Measurements from ENCODE around the gene RSRC2.
"Not testable (repeated sequence)": the region's sequence is repeated elsewhere in the genome, so short reads cannot be mapped to it uniquely, and the experiment has no call there.

Gene RSRC2

DNA sequence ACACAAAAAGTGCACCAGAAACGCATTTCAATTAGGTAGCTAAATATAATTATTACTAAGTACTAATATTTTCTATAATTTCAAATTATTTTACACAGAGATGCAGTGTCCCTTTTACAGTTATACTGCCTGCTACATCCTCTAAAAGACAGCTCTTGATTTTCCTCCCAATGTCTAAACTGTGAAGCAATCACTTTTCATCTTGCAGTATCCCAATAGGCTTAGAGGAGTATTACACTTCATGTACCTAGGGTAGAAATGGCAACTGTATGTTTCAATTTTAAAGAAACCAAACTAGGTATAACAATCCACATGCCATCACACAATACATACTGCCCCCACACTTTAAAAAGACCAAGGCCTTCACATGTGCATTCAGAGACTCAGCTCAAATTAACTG, 7.3 kb downstream of the RSRC2 start:
- Histone ChIP-seq H3K27me3 (ENCODE audit: control insufficient read depth in 2 of 2, insufficient read depth in 2 of 2, low read length in 2 of 2) (no peaks in the 10 kb centered on the region), H3K36me3 (ENCODE audit: control insufficient read depth in 2 of 2, insufficient read depth in 2 of 2, low read length in 2 of 2) (peaks cover 71 to 77% of the 10 kb centered on the region in 2 donors), H3K4me3 (ENCODE audit: low read length in 2 of 2) (no peak overlapping the region), H3K27ac (ENCODE audit: low read depth in 2 of 2, low read length in 2 of 2) (no peak overlapping the region), H3K9me3 (ENCODE audit: control insufficient read depth in 2 of 2, low read length in 2 of 2) (no peaks in the 10 kb centered on the region), H3K9ac (ENCODE audit: low read depth in 1 of 2, low read length in 2 of 2) (no peak overlapping the region), H3K4me1 (ENCODE audit: control insufficient read depth in 2 of 2, insufficient read depth in 2 of 2, low read length in 2 of 2) (peaks cover 11 to 16% of the 10 kb centered on the region in 2 donors)

DNA sequence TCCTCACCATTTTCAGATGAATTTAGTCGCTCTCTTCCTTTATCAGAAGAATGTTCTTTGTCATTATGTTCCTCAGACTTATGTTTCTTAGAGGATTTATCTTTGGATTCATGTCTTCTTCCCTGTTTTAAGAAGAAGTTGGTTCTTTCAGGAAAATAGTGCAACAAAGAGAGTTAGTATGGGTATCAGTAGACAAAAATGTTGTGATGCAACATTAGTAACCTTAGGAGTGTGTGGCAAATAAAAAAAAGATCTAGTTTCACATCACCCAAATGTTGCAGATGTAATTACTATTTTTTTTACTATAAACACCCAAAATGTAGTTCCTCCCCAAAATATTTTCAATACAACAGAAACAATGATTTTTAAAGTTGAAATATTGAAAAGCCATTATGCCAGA, 7.8 kb downstream of the RSRC2 start:
- no peak overlapping the region for H3K9ac ChIP-seq (ENCODE audit: low read depth in 1 of 2, low read length in 2 of 2)
- H3K27ac ChIP-seq (ENCODE audit: low read depth in 2 of 2, low read length in 2 of 2) = no peak overlapping the region
- no peaks in the 10 kb centered on the region for H3K27me3 ChIP-seq (ENCODE audit: control insufficient read depth in 2 of 2, insufficient read depth in 2 of 2, low read length in 2 of 2)
- no peak overlapping the region for H3K4me3 ChIP-seq (ENCODE audit: low read length in 2 of 2)
- H3K9me3 ChIP-seq (ENCODE audit: control insufficient read depth in 2 of 2, low read length in 2 of 2) = no peaks in the 10 kb centered on the region
- peaks cover 73 to 79% of the 10 kb centered on the region in 2 donors for H3K36me3 ChIP-seq (ENCODE audit: control insufficient read depth in 2 of 2, insufficient read depth in 2 of 2, low read length in 2 of 2)
- H3K4me1 ChIP-seq (ENCODE audit: control insufficient read depth in 2 of 2, insufficient read depth in 2 of 2, low read length in 2 of 2) = peaks cover 10 to 11% of the 10 kb centered on the region in 2 donors

DNA sequence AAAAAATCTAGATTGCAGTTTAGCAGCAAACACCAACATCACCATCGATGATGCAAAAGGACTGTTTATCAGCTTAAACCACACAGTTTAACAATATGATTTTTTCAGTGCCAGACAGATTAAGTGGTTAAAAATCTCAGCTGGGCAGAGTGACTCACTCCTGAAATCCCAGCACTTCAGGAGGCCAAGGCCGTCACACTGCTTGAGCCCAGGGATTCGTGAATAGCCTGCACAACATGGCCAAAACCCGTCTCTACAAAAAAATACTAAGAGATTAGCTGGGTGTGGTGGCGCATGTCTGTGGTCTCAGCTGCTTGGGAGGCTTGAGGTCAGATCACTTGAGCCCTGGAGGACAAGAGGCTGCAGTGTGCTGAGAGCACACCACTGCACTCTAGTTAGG, 8.9 kb downstream of the RSRC2 start:
- H3K4me1 ChIP-seq (ENCODE audit: control insufficient read depth in 2 of 2, insufficient read depth in 2 of 2, low read length in 2 of 2) = peaks cover under 1 to 2% of the 10 kb centered on the region in 2 donors
- no peaks in the 10 kb centered on the region for H3K9me3 ChIP-seq (ENCODE audit: control insufficient read depth in 2 of 2, low read length in 2 of 2)
- H3K27me3 ChIP-seq (ENCODE audit: control insufficient read depth in 2 of 2, insufficient read depth in 2 of 2, low read length in 2 of 2) = no peaks in the 10 kb centered on the region
- H3K4me3 ChIP-seq (ENCODE audit: low read length in 2 of 2) = no peak overlapping the region
- no peak overlapping the region for H3K27ac ChIP-seq (ENCODE audit: low read depth in 2 of 2, low read length in 2 of 2)
- H3K9ac ChIP-seq (ENCODE audit: low read depth in 1 of 2, low read length in 2 of 2) = no peak overlapping the region
- H3K36me3 ChIP-seq (ENCODE audit: control insufficient read depth in 2 of 2, insufficient read depth in 2 of 2, low read length in 2 of 2) = peaks cover 80 to 81% of the 10 kb centered on the region in 2 donors

DNA sequence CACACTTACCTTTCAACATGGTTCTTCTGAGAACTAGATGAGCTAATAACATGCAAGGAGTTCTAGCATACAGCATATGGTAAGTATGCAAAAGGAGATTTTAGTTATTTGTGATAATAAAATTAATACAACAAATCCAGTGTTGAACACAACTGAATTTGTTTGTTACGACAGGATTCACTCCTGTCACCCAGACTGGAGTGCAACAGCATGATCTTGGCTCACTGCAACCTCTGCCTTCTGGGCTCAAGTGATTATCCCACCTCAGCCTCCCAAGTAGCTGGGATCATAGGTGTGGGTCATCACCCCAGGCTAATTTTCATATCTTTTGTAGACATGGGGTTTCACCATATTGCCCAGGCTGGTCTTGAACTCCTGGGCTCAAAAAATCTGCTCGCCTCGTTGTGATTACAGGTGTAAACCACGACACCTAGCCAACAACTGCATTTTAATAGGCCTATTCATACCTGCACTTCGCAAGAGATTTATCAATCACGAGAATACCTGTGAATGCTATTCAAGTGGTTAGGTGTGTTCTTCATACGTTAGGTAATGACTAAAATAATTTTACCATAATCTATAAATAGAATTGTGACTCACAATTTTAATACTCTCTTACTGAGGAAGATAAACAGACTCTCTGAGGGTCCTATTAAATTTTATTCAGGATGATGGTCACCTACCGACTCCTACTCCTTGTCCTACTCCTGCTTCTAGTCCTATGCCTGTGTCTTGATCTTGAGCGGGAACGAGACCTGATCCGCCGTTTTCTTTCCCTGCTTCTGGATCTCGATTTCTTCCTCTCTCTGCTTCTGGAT, 10.0 kb downstream of the RSRC2 start:
- no peaks in the 10 kb centered on the region for H3K27me3 ChIP-seq (ENCODE audit: control insufficient read depth in 2 of 2, insufficient read depth in 2 of 2, low read length in 2 of 2)
- no peak overlapping the region for H3K4me3 ChIP-seq (ENCODE audit: low read length in 2 of 2)
- H3K27ac ChIP-seq (ENCODE audit: low read depth in 2 of 2, low read length in 2 of 2) = no peak overlapping the region
- H3K9me3 ChIP-seq (ENCODE audit: control insufficient read depth in 2 of 2, low read length in 2 of 2) = no peaks in the 10 kb centered on the region
- no peaks in the 10 kb centered on the region for H3K4me1 ChIP-seq (ENCODE audit: control insufficient read depth in 2 of 2, insufficient read depth in 2 of 2, low read length in 2 of 2)
- H3K9ac ChIP-seq (ENCODE audit: low read depth in 1 of 2, low read length in 2 of 2) = no peak overlapping the region
- peaks cover 83 to 89% of the 10 kb centered on the region in 2 donors for H3K36me3 ChIP-seq (ENCODE audit: control insufficient read depth in 2 of 2, insufficient read depth in 2 of 2, low read length in 2 of 2)

DNA sequence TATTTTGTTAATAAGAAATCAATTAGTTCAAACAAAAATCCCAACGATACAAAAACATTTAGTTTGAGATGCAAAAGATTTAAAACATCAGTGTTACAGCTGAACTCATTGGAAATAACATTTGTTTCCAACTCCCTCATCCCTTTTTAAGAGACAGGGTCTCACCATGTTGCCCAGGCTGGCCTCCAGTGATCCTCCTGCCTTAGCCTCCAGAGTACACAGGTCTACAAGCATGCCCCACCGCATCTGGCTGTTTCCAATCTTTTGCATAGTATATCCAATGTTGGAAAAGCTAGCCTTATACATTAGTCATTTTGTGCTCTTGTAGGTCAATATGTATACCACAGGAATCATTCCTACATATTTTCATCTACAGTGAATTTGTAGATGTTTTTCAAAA, 11.5 kb downstream of the RSRC2 start:
- Histone ChIP-seq H3K36me3 (ENCODE audit: control insufficient read depth in 2 of 2, insufficient read depth in 2 of 2, low read length in 2 of 2) (peaks cover 82 to 88% of the 10 kb centered on the region in 2 donors), H3K4me1 (ENCODE audit: control insufficient read depth in 2 of 2, insufficient read depth in 2 of 2, low read length in 2 of 2) (no peaks in the 10 kb centered on the region), H3K9me3 (ENCODE audit: control insufficient read depth in 2 of 2, low read length in 2 of 2) (no peaks in the 10 kb centered on the region), H3K9ac (ENCODE audit: low read depth in 1 of 2, low read length in 2 of 2) (no peak overlapping the region), H3K4me3 (ENCODE audit: low read length in 2 of 2) (no peak overlapping the region), H3K27ac (ENCODE audit: low read depth in 2 of 2, low read length in 2 of 2) (no peak overlapping the region), H3K27me3 (ENCODE audit: control insufficient read depth in 2 of 2, insufficient read depth in 2 of 2, low read length in 2 of 2) (no peaks in the 10 kb centered on the region)

DNA sequence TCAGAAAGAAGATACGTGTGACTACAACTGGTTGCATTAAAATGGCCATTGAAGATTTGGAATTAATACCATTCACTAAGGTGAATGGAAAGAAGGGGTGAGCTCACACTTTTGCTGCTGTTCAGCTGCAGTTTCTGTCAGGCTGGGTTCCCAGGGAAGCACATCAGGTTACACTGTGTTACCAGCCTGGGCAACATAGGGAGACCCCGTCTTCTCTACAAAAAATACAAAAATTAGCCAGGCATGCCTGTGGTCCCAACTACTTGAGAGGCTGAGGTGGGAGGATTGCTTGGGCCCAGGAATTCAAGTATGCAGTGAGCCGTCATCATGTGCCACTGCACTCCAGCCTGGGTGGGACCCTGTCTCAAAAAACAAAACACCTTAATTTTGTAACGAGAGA, 13.1 kb downstream of the RSRC2 start:
- Histone ChIP-seq H3K9me3 (ENCODE audit: control insufficient read depth in 2 of 2, low read length in 2 of 2) (no peaks in the 10 kb centered on the region), H3K4me1 (ENCODE audit: control insufficient read depth in 2 of 2, insufficient read depth in 2 of 2, low read length in 2 of 2) (no peaks in the 10 kb centered on the region), H3K27ac (ENCODE audit: low read depth in 2 of 2, low read length in 2 of 2) (no peak overlapping the region), H3K4me3 (ENCODE audit: low read length in 2 of 2) (no peak overlapping the region), H3K36me3 (ENCODE audit: control insufficient read depth in 2 of 2, insufficient read depth in 2 of 2, low read length in 2 of 2) (peaks cover 77 to 89% of the 10 kb centered on the region in 2 donors), H3K9ac (ENCODE audit: low read depth in 1 of 2, low read length in 2 of 2) (no peak overlapping the region), H3K27me3 (ENCODE audit: control insufficient read depth in 2 of 2, insufficient read depth in 2 of 2, low read length in 2 of 2) (no peaks in the 10 kb centered on the region)

DNA sequence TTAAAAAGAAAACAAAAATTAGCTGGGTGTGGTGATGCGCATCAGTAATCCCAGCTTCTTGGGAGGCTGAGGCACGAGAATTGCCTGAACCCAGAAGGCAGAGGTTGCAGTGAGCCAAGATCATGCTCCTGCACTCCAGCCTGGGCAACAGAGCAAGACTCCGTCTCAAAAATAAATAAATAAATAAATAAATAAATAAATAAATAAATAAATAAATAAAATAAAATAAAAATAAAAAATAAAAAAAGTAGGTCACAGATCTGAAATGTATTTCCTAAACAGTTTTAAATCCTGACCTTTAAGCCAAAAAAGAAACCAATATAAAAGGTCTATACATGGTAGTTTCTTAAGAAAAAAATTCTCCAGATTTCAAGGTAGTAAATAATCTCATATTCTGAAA, 13.7 kb downstream of the RSRC2 start:
- H3K9ac ChIP-seq (ENCODE audit: low read depth in 1 of 2, low read length in 2 of 2); H3K27ac ChIP-seq (ENCODE audit: low read depth in 2 of 2, low read length in 2 of 2); H3K4me1 ChIP-seq (ENCODE audit: control insufficient read depth in 2 of 2, insufficient read depth in 2 of 2, low read length in 2 of 2); H3K4me3 ChIP-seq (ENCODE audit: low read length in 2 of 2); H3K9me3 ChIP-seq (ENCODE audit: control insufficient read depth in 2 of 2, low read length in 2 of 2); H3K27me3 ChIP-seq (ENCODE audit: control insufficient read depth in 2 of 2, insufficient read depth in 2 of 2, low read length in 2 of 2): not testable (repeated sequence)
- H3K36me3 ChIP-seq (ENCODE audit: control insufficient read depth in 2 of 2, insufficient read depth in 2 of 2, low read length in 2 of 2) = peaks cover 80 to 90% of the 10 kb centered on the region in 2 donors

DNA sequence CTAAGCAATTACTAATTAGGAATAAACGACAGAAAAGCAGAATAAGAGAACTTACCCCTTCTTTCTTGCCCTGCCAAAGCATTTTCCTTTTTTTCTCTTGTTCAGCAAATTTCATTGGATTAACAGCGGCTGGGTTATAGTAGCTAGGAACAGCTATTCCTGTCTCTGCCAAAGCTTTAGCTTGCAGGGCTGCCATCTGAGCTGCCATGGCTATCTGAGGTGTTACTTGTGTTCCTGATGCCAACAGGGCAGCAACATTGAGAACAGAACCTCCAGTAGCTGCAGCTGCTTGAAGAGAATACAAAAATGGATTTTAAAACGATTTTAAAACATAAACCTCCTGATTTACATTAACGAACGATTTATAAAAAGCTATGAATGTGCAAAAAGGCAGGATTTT, 18.6 kb downstream of the RSRC2 start:
- Histone ChIP-seq H3K27me3 (ENCODE audit: control insufficient read depth in 2 of 2, insufficient read depth in 2 of 2, low read length in 2 of 2) (no peaks in the 10 kb centered on the region), H3K4me3 (ENCODE audit: low read length in 2 of 2) (no peak overlapping the region), H3K9me3 (ENCODE audit: control insufficient read depth in 2 of 2, low read length in 2 of 2) (no peaks in the 10 kb centered on the region), H3K27ac (ENCODE audit: low read depth in 2 of 2, low read length in 2 of 2) (no peak overlapping the region), H3K36me3 (ENCODE audit: control insufficient read depth in 2 of 2, insufficient read depth in 2 of 2, low read length in 2 of 2) (peaks cover 81 to 96% of the 10 kb centered on the region in 2 donors), H3K4me1 (ENCODE audit: control insufficient read depth in 2 of 2, insufficient read depth in 2 of 2, low read length in 2 of 2) (no peaks in the 10 kb centered on the region), H3K9ac (ENCODE audit: low read depth in 1 of 2, low read length in 2 of 2) (no peak overlapping the region)

DNA sequence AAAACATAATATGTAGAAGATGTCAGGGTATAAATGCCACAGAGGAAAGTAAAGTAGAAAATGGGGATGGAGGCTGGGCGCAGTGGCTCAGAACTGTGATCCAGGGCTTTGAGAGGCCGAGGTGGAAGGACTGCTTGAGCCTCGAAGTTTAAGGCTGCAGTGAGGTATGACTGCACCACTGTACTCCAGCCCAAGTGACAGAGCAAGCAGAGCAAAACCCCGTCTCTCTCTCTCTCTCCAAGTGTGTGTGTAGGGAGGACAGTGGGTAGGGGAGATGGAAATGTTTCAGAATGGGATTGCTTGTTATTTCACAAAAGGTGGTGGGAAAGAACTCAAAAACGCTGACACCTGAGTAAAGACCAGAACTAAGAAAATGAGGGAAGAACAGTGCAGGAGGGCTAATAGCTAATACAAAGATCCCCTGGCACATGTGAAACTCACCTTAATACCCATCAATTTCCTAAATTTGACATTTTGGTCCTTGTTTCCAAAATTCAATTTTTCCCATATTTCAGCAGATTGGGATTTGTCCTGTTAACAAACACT, 20.3 kb downstream of the RSRC2 start:
- H3K9me3 ChIP-seq (ENCODE audit: control insufficient read depth in 2 of 2, low read length in 2 of 2) = no peaks in the 10 kb centered on the region
- H3K4me1 ChIP-seq (ENCODE audit: control insufficient read depth in 2 of 2, insufficient read depth in 2 of 2, low read length in 2 of 2) = no peaks in the 10 kb centered on the region
- no peaks in the 10 kb centered on the region for H3K27me3 ChIP-seq (ENCODE audit: control insufficient read depth in 2 of 2, insufficient read depth in 2 of 2, low read length in 2 of 2)
- H3K36me3 ChIP-seq (ENCODE audit: control insufficient read depth in 2 of 2, insufficient read depth in 2 of 2, low read length in 2 of 2) = peaks cover 70 to 86% of the 10 kb centered on the region in 2 donors
- no peak overlapping the region for H3K9ac ChIP-seq (ENCODE audit: low read depth in 1 of 2, low read length in 2 of 2)
- H3K4me3 ChIP-seq (ENCODE audit: low read length in 2 of 2) = no peak overlapping the region
- no peak overlapping the region for H3K27ac ChIP-seq (ENCODE audit: low read depth in 2 of 2, low read length in 2 of 2)

DNA sequence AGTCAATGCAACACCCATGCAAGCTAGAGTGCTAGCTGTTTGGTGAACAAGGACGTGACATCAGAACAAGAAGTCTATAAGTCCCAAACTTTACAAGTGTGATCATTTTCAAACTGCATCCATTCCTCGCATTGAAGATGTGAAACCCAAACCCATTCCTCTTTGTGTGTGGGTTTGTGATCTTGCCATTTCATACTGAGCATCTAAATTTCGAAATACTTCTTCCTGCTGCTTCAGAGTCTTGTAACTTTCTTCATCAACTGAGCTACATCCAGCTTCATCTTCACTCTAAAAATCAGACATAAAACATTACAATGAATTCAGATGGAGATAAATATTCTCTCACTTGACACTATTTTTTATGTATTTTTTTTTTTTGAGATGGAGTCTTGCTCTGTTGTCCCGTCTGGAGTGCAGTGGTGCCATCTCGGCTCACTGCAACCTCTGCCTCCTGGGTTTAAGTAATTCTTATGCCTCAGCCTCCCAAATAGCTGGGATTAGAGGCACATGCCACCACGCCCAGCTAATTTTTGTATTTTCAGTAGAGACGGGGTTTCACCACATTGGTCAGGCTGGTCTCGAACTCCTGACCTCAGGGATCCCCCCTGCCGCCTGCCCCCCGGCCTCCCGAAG, 21.2 kb downstream of the RSRC2 start:
- peaks cover 62 to 77% of the 10 kb centered on the region in 2 donors for H3K36me3 ChIP-seq (ENCODE audit: control insufficient read depth in 2 of 2, insufficient read depth in 2 of 2, low read length in 2 of 2)
- H3K27me3 ChIP-seq (ENCODE audit: control insufficient read depth in 2 of 2, insufficient read depth in 2 of 2, low read length in 2 of 2) = no peaks in the 10 kb centered on the region
- no peaks in the 10 kb centered on the region for H3K9me3 ChIP-seq (ENCODE audit: control insufficient read depth in 2 of 2, low read length in 2 of 2)
- no peak overlapping the region for H3K4me3 ChIP-seq (ENCODE audit: low read length in 2 of 2)
- H3K4me1 ChIP-seq (ENCODE audit: control insufficient read depth in 2 of 2, insufficient read depth in 2 of 2, low read length in 2 of 2) = no peaks in the 10 kb centered on the region
- H3K9ac ChIP-seq (ENCODE audit: low read depth in 1 of 2, low read length in 2 of 2) = no peak overlapping the region
- no peak overlapping the region for H3K27ac ChIP-seq (ENCODE audit: low read depth in 2 of 2, low read length in 2 of 2)
